Measurements from ENCODE around the gene SLC26A8. TPM values are rescaled to one million over a fixed set of nuclear protein-coding genes. Genes with fewer than 3 reads are reported as not detected.
"Not testable (repeated sequence)": the region's sequence is repeated elsewhere in the genome, so short reads cannot be mapped to it uniquely, and the experiment has no call there.

Gene SLC26A8
- total RNA-seq, 1 experiment from 2014 or later: not detected

GRCh38 chr6:35936681-35937359, 87.6 kb downstream of the SLC26A8 start:
- DNase-seq: no peak
- Histone ChIP-seq H4K20me1 (ENCODE audit: insufficient read depth) (no peaks in the 10 kb centered on the region), H3K27ac (no peak overlapping the region), H3K9me2 (ENCODE audit: insufficient read depth) (no peaks in the 10 kb centered on the region), H3K4me3 (no peak overlapping the region), H3K4me2 (no peak overlapping the region), H3K36me3 (ENCODE audit: low read depth) (no peaks in the 10 kb centered on the region), H3K9me3 (ENCODE audit: insufficient read depth, low read depth) (0 out of 2 replicates have a peak, but pooled peaks cover 4% of the 10 kb centered on the region), H3F3A (ENCODE audit: insufficient read depth, low read depth) (no peaks in the 10 kb centered on the region), H3K27me3 (ENCODE audit: insufficient read depth, low read depth) (no peaks in the 10 kb centered on the region), H3K79me2 (ENCODE audit: low read depth) (no peaks in the 10 kb centered on the region), H2AFZ (no peak overlapping the region), H3K4me1 (replicated peaks; ENCODE audit: insufficient read depth) (no peaks in the 10 kb centered on the region)
- ChIA-PET CTCF (interaction anchor here (0.7 kb wide), 1 partner anchor 915 kb away, joined by 4 read pairs; no protein-coding TSS in a partner anchor), POLR2A (ENCODE audit: unreplicated experiment) (no interaction called here)
- no TSS peak for BruUV-seq (replicated peaks)
- TF ChIP-seq CTCF (conservative IDR thresholded peaks at IDR 0.05): no peak
- no peak for TF ChIP-seq EZH2 (IDR thresholded peaks at IDR 0.05; ENCODE audit: low read depth)
- intact Hi-C loops (cut with micrococcal nuclease; ENCODE audit: unreplicated experiment): no loop called here

DNA sequence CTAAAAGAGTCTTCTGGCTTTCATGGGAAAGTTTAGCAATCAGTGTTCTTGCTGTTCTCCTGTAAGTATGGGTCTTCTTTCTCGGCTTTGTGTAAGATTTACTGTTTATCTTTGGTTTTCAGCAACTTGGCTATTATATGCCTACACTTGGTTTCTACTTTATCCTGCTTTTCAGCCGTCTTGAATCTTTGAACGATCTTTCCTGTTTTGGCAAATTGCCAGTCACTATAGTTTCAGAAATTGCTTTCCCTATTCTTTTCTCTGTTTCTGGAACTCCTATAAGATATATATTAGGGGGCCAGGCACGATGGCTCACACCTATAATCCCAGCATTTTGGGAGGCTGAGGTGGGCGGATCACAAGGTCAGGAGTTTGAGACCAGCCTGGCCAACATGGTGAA, 89.0 kb downstream of the SLC26A8 start:
- Histone ChIP-seq H3K4me3 (no peak overlapping the region), H3K9me3 (ENCODE audit: insufficient read depth, low read depth) (0 out of 2 replicates have a peak, but pooled peaks cover 4% of the 10 kb centered on the region), H3K27ac (no peak overlapping the region), H3K36me3 (ENCODE audit: low read depth) (no peaks in the 10 kb centered on the region), H3K9me2 (ENCODE audit: insufficient read depth) (no peaks in the 10 kb centered on the region), H3K79me2 (ENCODE audit: low read depth) (no peaks in the 10 kb centered on the region), H3K27me3 (ENCODE audit: insufficient read depth, low read depth) (no peaks in the 10 kb centered on the region), H3F3A (ENCODE audit: insufficient read depth, low read depth) (no peaks in the 10 kb centered on the region), H3K4me2 (no peak overlapping the region), H3K4me1 (replicated peaks; ENCODE audit: insufficient read depth) (no peaks in the 10 kb centered on the region), H4K20me1 (ENCODE audit: insufficient read depth) (no peaks in the 10 kb centered on the region), H2AFZ (no peak overlapping the region)
- intact Hi-C loops (cut with micrococcal nuclease; ENCODE audit: unreplicated experiment): no loop called here
- ChIA-PET CTCF (no interaction called here), POLR2A (ENCODE audit: unreplicated experiment) (interaction anchor here (0.6 kb wide), 1 partner anchor 569 kb away, joined by 3 read pairs; no protein-coding TSS in a partner anchor)
- BruUV-seq (replicated peaks): no TSS peak
- no peak for TF ChIP-seq CTCF (conservative IDR thresholded peaks at IDR 0.05)
- TF ChIP-seq EZH2 (IDR thresholded peaks at IDR 0.05; ENCODE audit: low read depth): no peak
- DNase-seq: no peak

DNA sequence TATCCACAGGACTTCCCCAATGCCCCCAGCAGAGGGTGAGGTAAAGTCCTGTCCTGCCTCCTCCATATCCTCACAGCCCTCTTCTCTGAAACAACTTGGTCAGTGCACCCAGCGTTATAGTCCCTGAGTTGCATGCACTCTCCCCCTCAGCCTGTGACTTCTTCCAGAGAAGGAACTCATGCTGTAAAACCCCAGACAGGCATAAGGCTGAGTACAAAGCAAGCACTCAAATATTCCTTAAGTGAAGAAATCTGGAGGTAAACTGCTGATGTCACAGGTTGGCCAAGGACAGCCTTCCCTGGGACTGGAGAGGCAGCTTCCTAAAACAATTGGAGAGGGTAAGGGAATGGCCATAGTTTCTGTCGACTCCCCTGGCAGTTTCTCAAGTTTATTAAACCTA, 90.6 kb downstream of the SLC26A8 start:
- ChIA-PET CTCF (no interaction called here), POLR2A (ENCODE audit: unreplicated experiment) (no interaction called here)
- H4K20me1 ChIP-seq (ENCODE audit: insufficient read depth): no peaks in the 10 kb centered on the region
- no peaks in the 10 kb centered on the region for H3K9me2 ChIP-seq (ENCODE audit: insufficient read depth)
- intact Hi-C loops (cut with micrococcal nuclease; ENCODE audit: unreplicated experiment): no loop called here
- H3K27me3 ChIP-seq (ENCODE audit: insufficient read depth, low read depth): no peaks in the 10 kb centered on the region
- no peaks in the 10 kb centered on the region for H3K36me3 ChIP-seq (ENCODE audit: low read depth)
- no peak overlapping the region for H3K4me2 ChIP-seq
- peaks cover 9% of the 10 kb centered on the region; the same call in 1 of the 2 replicates for H3K4me1 ChIP-seq (replicated peaks; ENCODE audit: insufficient read depth)
- no peak overlapping the region for H3K4me3 ChIP-seq
- H3K27ac ChIP-seq: no peak overlapping the region
- TF ChIP-seq EZH2 (IDR thresholded peaks at IDR 0.05; ENCODE audit: low read depth) (no peak), CTCF (conservative IDR thresholded peaks at IDR 0.05) (no peak)
- no peaks in the 10 kb centered on the region for H3K79me2 ChIP-seq (ENCODE audit: low read depth)
- H3K9me3 ChIP-seq (ENCODE audit: insufficient read depth, low read depth): no peaks in the 10 kb centered on the region
- BruUV-seq (replicated peaks): no TSS peak
- no peak for DNase-seq
- H2AFZ ChIP-seq: no peak overlapping the region
- no peaks in the 10 kb centered on the region for H3F3A ChIP-seq (ENCODE audit: insufficient read depth, low read depth)

GRCh38 chr6:35931873-35932272, 92.6 kb downstream of the SLC26A8 start:
- H4K20me1 ChIP-seq (ENCODE audit: insufficient read depth); H3K27me3 ChIP-seq (ENCODE audit: insufficient read depth, low read depth); H3K4me2 ChIP-seq; H3K4me3 ChIP-seq; H3K36me3 ChIP-seq (ENCODE audit: low read depth); H3K27ac ChIP-seq; intact Hi-C loops (cut with micrococcal nuclease; ENCODE audit: unreplicated experiment); H3K4me1 ChIP-seq (replicated peaks; ENCODE audit: insufficient read depth); POLR2A ChIA-PET (ENCODE audit: unreplicated experiment); H3K9me2 ChIP-seq (ENCODE audit: insufficient read depth); DNase-seq; H3K9me3 ChIP-seq (ENCODE audit: insufficient read depth, low read depth); H3K79me2 ChIP-seq (ENCODE audit: low read depth); H2AFZ ChIP-seq; H3F3A ChIP-seq (ENCODE audit: insufficient read depth, low read depth); CTCF ChIA-PET; BruUV-seq (replicated peaks): not testable (repeated sequence)
